Stimulated activated CD4-positive, alpha-beta T cell treated with anti-CD3 and anti-CD28 coated beads, TNF-alpha, amount 100 ng/mL, for 4 hours (primary cell): ENCODE measurements around the gene TEX28.
"Not testable (repeated sequence)": the region's sequence is repeated elsewhere in the genome, so short reads cannot be mapped to it uniquely, and the experiment has no call there.

Experiments used
- DNase-seq, 3 experiments: peaks; one replicate each; pipeline ENCODE4 v3.0.0-alpha.2; 2020; ENCODE audit warnings: low read depth in 3 of 3

The TEX28 gene

GRCh38 chrX:154310616-154311536, 16.0 kb upstream of the TEX28 start:
- no peak for DNase-seq

- no peak for DNase-seq
Measured at GRCh38 chrX:154309041-154309775, 14.3 kb upstream of the TEX28 start.

- peak; percentile 51 to 65 (median 53) for DNase-seq
Measured at GRCh38 chrX:154308108-154308946, 13.4 kb upstream of the TEX28 start.

GRCh38 chrX:154307202-154307601, 12.3 kb upstream of the TEX28 start:
- no peak for DNase-seq

- no peak for DNase-seq
Measured at GRCh38 chrX:154305541-154306205, 10.7 kb upstream of the TEX28 start.

- no peak for DNase-seq
Measured at GRCh38 chrX:154304846-154305245, 9.9 kb upstream of the TEX28 start.

DNA sequence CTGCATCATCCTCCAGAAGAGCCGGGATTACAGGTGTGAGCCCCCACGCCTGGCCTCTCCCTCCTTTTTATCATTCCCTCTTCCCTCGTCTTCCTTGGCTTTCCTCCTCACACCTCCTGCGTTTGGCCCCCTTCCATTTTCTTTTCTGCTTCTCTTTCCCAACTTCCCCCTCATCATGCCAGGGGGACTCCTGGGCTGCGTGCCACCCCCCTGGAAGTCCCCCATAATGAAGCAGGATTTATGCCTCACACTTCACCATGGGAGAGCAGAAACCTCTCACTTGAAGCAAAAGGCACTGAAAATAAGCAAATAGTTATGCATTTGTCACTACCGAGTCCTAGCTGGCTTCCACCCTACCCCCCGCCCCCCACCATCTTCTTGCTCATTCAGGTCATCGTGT, 8.6 kb upstream of the TEX28 start:
- no peak for DNase-seq

GRCh38 chrX:154302998-154303397, 8.1 kb upstream of the TEX28 start:
- DNase-seq: not testable (repeated sequence)

GRCh38 chrX:154300816-154301215, 5.9 kb upstream of the TEX28 start:
- DNase-seq: no peak

DNA sequence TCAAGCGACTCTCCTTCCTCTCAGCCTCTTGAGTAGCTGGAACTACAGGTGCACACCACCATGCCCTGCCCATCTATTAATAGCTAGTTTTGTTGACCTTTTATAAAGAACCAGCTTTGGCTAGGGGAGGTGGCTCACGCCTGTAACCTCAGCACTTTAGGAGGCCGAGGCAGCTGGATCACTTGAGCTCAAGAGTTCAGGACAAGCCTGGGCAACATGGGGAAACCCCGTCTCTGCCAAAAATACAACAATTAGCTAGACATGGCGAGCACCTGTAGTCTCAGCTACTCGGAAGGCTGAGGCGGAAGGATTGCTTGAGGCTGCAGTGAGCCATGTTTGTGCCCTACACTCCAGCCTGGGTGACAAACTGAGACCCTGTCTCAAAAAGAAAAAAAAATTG, 3.4 kb upstream of the TEX28 start:
- no peak for DNase-seq

- no peak for DNase-seq
Measured at GRCh38 chrX:154296731-154297130, 1.8 kb upstream of the TEX28 start.

GRCh38 chrX:154295664-154296310, 863 bp upstream of the TEX28 start, which contains the start of gene TKTL1:
Gene TKTL1 (plus strand): TSS chrX:154295795. CDS start chrX:154295860, 65 bp downstream.
- DNase-seq: no peak

DNA sequence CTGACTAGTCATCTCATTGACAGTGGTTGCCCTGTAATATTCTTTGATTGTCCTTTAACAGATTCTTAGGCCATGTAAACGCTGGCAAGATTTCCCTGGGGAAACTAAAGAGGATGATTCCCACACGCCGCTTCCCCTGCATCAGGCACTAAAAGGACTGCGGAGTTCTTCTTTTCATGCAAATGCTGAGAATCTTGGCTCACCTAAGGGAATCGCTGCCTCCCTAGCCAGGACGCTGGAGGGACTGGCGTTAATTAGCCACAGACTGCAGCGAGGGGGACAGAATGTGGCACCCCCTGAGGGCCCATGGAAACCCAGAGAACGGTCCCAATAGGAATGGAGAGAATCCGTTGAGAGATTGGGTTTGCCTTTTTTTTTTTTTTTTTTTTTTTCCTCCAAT, 8.5 kb downstream of the TEX28 start:
- not testable (repeated sequence) for DNase-seq

DNA sequence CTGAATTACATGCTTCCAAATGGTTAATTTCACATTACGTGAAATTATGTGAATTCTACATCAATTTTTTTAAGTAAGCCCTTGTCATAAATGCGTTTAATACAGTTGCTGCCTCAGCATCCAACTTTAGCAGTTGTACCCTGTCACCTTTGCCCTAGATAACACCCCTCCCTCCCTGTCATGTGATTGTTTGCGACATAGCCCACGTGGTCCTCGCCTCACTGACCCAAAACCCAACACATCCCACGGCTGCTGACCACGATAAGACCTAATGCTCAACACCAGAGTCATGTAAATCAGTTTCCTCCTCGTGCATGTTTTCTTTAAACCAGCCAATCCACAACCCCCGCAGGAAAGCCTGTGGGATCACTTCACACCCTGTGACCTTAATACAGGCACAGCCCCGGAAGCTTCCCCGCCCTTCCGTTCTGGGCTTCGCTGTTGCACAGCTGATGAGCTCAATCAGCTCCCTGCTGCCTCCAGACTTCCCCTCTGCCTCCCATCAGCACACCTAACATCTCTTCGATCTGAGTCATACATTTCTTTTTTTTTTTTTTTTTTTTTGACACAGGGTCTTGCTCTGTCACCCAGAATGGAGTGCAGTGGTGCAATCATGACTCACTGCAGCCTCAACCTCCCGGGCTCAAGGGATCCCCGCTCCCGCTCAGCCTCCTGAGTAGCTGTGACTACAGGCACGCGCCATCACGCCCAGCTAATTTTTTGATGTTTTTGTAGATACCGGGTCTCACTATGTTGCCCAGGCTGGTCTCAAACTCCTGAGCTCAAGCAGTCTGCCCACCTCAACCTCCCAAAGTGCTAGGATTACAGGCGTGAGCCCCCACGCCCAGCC, 10.2 kb downstream of the TEX28 start:
- DNase-seq: not testable (repeated sequence)

DNA sequence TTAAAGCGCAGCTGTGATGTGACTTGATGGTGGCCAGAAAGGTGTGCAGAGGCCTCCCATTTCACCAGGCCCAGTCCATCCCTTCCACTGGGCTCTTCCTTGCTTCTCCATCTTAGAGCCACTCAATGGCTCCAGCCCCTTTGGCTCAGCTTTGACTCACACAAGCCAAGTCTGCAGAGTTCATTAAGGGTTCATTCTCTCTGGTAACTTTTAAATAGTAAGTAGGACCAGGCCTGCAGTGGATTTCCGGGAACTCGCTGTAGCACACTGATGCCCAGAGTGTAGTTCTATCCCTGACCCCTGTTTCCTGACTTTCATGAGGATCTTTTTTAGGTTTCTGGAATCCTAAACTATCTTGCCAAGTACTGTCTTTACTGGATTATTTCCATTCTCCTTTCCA, 25.7 kb downstream of the TEX28 start:
- DNase-seq: not testable (repeated sequence)

DNA sequence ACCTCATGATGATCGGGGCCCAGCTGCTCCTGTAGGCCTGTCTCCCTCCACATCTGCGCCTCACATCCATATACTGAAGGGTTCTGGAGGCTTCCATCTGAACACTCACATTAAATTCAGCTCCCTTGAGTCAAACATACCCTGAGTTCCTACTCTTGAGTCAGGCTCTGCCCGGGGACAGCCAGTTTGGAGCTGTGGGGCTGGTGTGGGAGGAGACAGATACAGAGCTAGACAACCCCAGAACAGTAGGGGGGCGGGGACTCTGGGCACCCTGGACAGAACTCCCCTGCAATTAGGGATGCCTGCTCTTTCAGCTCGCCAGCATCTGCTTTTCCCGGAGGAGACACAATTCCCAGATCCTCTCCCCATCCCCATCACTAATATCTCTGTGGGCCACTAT, 31.9 kb downstream of the TEX28 start:
- not testable (repeated sequence) for DNase-seq

DNA sequence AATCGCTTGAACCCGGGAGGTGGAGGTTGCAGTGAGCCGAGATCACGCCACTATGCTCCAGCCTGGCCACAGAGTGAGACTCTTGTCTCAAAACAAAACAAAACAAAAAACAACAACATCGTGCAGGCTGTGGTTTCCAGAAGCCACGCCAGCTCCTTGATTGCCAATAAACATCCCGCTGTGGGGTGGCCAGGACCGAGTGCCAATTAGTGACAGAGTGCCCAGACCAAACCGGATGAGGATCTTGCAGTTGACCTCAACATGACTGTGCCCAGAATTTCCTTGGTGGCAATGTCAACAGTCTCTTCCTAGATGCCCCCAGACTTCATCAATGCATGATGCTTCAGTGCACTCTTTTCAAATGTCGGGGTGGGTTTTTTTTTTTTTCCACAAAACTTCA, 36.2 kb downstream of the TEX28 start:
- not testable (repeated sequence) for DNase-seq

DNA sequence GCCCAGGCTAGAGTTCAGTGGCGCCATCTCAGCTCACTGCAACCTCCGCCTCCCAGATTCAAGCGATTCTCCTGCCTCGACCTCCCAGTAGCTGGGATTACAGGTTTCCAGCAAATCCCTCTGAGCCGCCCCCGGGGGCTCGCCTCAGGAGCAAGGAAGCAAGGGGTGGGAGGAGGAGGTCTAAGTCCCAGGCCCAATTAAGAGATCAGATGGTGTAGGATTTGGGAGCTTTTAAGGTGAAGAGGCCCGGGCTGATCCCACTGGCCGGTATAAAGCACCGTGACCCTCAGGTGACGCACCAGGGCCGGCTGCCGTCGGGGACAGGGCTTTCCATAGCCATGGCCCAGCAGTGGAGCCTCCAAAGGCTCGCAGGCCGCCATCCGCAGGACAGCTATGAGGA, 37.6 kb downstream of the TEX28 start, which contains the start of gene OPN1MW3:
Gene OPN1MW3, plus strand, starts transcription at position 301 of the 400 bp plus-strand sequence. Its CDS starts 38 bp downstream, at position 339.
- DNase-seq: not testable (repeated sequence)

- DNase-seq: not testable (repeated sequence)
Measured at GRCh38 chrX:154248076-154248475, 46.8 kb downstream of the TEX28 start.
